Epithelial cell of proximal tubule (primary cell): ENCODE data around the gene GPD2. TPM values are rescaled to one million over a fixed set of nuclear protein-coding genes. Genes with fewer than 3 reads are reported as not detected.

Experiments used
- DNase-seq: peaks from one replicate; pipeline ENCODE4 v3.0.0-alpha.2; 2011; ENCODE audit warnings: low read depth
- H3K4me3 ChIP-seq: 2 replicates; pipeline ENCODE4 v1.5.1; 2011; ENCODE audit warnings: low read depth, mild to moderate bottlenecking, low read length
- total RNA-seq: library from RNA; depleted of rRNA; stranded (reverse); fragments of >200 nt; gene quantifications from 2 replicates; pipeline ENCODE4 v1.2.3, GENCODE V29; 2015
- TF ChIP-seq, protein P1 (sequence below): conservative IDR thresholded peaks from 2 replicates; pipeline ENCODE4 v1.5.1; 2012; ENCODE audit warnings: low read depth, mild to moderate bottlenecking, low read length

Gene GPD2
- total RNA-seq, 1 donor from 2014 or later, result 22.4 TPM

- TF ChIP-seq, protein P1, sequence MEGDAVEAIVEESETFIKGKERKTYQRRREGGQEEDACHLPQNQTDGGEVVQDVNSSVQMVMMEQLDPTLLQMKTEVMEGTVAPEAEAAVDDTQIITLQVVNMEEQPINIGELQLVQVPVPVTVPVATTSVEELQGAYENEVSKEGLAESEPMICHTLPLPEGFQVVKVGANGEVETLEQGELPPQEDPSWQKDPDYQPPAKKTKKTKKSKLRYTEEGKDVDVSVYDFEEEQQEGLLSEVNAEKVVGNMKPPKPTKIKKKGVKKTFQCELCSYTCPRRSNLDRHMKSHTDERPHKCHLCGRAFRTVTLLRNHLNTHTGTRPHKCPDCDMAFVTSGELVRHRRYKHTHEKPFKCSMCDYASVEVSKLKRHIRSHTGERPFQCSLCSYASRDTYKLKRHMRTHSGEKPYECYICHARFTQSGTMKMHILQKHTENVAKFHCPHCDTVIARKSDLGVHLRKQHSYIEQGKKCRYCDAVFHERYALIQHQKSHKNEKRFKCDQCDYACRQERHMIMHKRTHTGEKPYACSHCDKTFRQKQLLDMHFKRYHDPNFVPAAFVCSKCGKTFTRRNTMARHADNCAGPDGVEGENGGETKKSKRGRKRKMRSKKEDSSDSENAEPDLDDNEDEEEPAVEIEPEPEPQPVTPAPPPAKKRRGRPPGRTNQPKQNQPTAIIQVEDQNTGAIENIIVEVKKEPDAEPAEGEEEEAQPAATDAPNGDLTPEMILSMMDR, result no peak
- no peak for DNase-seq
- H3K4me3 ChIP-seq, result no peak overlapping the region
Measured at GRCh38 chr2:156619021-156619539, 182.9 kb downstream of the GPD2 start.

DNA sequence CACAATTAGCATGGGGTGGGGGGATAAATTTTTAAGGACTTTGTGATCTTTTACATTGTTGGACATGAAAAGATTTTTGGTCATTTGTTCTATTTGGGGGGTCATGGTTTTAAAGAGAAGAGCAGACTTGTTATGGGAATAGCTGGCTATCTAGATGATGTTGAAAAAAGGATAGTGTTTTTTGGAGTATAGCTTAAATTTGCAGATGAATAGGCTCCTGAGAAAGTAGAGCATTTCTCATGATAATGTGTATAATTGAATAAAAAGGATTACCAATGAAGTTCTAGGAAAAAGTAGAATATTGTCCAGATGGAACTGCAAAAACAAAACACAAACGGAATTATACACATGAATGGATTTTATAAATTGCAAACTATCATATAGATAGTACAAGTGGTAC lies 186.3 kb downstream of the GPD2 start:
- TF ChIP-seq, protein P1, result no peak
- DNase-seq, result no peak

DNA sequence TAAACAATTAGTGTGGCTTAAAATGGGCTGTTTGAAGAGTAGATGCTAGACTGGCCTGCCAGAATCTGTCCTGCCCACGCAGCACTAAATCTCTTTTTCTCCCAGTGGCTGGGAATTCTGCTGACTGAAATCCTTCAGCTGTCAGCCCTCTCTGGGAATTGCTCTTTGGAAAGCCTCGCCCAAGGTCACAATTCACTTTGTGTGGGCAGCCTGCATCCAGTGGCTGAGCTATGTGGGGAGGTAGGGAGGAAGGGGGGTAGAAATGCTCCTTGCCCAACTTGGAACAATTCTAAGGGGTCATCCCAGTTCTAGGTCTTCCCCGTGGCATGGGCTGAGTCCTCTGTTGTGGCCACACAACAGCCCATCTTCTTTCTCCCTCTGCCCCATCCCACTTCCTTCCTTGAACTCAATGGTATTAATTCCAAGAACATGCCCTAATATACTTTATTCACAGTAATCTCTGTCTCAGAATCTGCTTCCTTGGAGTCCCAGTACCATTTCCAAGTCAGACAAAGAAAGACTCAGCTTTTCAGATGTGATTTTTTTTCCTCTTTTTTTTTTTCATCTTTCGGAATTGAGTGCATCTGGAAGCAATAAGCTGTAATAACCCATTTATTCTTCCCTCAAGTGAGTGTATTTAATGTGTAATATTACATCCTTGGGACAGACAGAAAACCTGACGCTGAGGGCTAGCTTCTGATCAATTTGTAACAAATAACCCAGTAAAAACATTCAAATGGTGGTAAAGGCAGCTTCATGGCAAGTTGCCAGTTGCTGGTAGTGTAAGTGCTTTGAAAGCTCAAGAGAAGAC lies 189.4 kb downstream of the GPD2 start:
- H3K4me3 ChIP-seq, result no peak overlapping the region
- TF ChIP-seq, protein P1, result no peak

More for the DNA sequence above, 186.3 kb downstream of the GPD2 start:
- no peak overlapping the region for H3K4me3 ChIP-seq

DNA sequence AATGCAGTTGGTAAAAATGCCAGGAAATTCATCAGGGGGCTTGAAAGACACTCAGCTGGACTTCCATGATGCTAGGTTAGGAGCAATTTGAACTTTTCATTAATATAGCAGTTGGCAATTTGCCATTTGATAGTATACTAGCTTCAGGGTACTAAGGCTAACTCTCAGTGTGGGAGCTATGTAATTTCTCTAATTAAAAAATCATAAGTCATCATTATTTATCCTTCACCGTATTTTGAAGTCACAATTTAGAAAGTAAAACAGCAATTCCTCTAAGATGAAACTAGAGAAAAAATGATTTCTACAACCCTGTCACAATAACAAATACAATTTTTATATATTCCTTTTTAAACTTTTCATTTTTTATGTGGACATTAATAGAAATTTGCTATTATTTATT lies 190.8 kb downstream of the GPD2 start:
- no peak for DNase-seq
- TF ChIP-seq, protein P1, result no peak
- H3K4me3 ChIP-seq, result no peak overlapping the region

More for the DNA sequence above, 189.4 kb downstream of the GPD2 start:
- no peak for DNase-seq

- DNase-seq, result no peak
- TF ChIP-seq, protein P1, result no peak
- no peak overlapping the region for H3K4me3 ChIP-seq
Measured at GRCh38 chr2:156630579-156631337, 194.6 kb downstream of the GPD2 start.

GRCh38 chr2:156635646-156636045 lies 199.5 kb downstream of the GPD2 start:
- no peak for DNase-seq
- TF ChIP-seq, protein P1, result no peak
- H3K4me3 ChIP-seq, result no peak overlapping the region

Other genes with a start within 250 kb of the GPD2 start
- gene NR4A2, start 103.7 kb upstream of the GPD2 start, total RNA-seq, result 0.06 TPM in 1 of 2 replicates, not detected in the other